Stimulated activated CD4-positive, alpha-beta T cell treated with anti-CD3 and anti-CD28 coated beads, Interleukin-1b, Interleukin-23, amount 100 ng/mL, for 4 hours (primary cell): Measurements from ENCODE around the gene RFC2.
"Not testable (repeated sequence)": the region's sequence is repeated elsewhere in the genome, so short reads cannot be mapped to it uniquely, and the experiment has no call there.

Source experiments
- DNase-seq, 2 donors: peaks; one replicate each; pipeline ENCODE4 v3.0.0-alpha.2; 2020; ENCODE audit warnings: low read depth in 2 of 2

The RFC2 gene

GRCh38 chr7:74248156-74248555 is 6.0 kb downstream of the RFC2 start:
- no peak for DNase-seq

- DNase-seq, result no peak
Measured at GRCh38 chr7:74246497-74246896, 7.7 kb downstream of the RFC2 start.

GRCh38 chr7:74242122-74242443 is 12.1 kb downstream of the RFC2 start:
- no peak for DNase-seq

GRCh38 chr7:74240482-74240881 is 13.7 kb downstream of the RFC2 start:
- no peak for DNase-seq

- no peak for DNase-seq
Measured at GRCh38 chr7:74236284-74236683, 17.9 kb downstream of the RFC2 start.

GRCh38 chr7:74235518-74236268 is 18.5 kb downstream of the RFC2 start:
- no peak for DNase-seq

GRCh38 chr7:74233655-74234285 is 20.4 kb downstream of the RFC2 start:
- no peak for DNase-seq

- DNase-seq, result no peak
Measured at GRCh38 chr7:74231232-74231590, 23.0 kb downstream of the RFC2 start.

GRCh38 chr7:74230446-74231231 is 23.6 kb downstream of the RFC2 start:
- no peak for DNase-seq

GRCh38 chr7:74228951-74229900 is 25.0 kb downstream of the RFC2 start:
- no peak for DNase-seq

- no peak for DNase-seq
Measured at GRCh38 chr7:74226633-74227032, 27.6 kb downstream of the RFC2 start.

- DNase-seq, result no peak
Measured at GRCh38 chr7:74225400-74225799, 28.8 kb downstream of the RFC2 start.

GRCh38 chr7:74224907-74225306 is 29.3 kb downstream of the RFC2 start:
- DNase-seq, result not testable (repeated sequence)

GRCh38 chr7:74224511-74224832 is 29.7 kb downstream of the RFC2 start:
- DNase-seq, result no peak

- DNase-seq, result no peak
Measured at GRCh38 chr7:74223711-74224510, 30.3 kb downstream of the RFC2 start.

GRCh38 chr7:74222851-74223710 is 31.1 kb downstream of the RFC2 start:
- no peak for DNase-seq

- no peak for DNase-seq
Measured at GRCh38 chr7:74221713-74222112, 32.5 kb downstream of the RFC2 start.

GRCh38 chr7:74220229-74220628 is 34.0 kb downstream of the RFC2 start:
- DNase-seq, result no peak

- DNase-seq, result no peak
Measured at GRCh38 chr7:74219416-74219815, 34.8 kb downstream of the RFC2 start.

- DNase-seq, result no peak
Measured at GRCh38 chr7:74218343-74218698, 35.9 kb downstream of the RFC2 start.
